ENCODE measurements around the gene TIGD2.

The TIGD2 gene

DNA sequence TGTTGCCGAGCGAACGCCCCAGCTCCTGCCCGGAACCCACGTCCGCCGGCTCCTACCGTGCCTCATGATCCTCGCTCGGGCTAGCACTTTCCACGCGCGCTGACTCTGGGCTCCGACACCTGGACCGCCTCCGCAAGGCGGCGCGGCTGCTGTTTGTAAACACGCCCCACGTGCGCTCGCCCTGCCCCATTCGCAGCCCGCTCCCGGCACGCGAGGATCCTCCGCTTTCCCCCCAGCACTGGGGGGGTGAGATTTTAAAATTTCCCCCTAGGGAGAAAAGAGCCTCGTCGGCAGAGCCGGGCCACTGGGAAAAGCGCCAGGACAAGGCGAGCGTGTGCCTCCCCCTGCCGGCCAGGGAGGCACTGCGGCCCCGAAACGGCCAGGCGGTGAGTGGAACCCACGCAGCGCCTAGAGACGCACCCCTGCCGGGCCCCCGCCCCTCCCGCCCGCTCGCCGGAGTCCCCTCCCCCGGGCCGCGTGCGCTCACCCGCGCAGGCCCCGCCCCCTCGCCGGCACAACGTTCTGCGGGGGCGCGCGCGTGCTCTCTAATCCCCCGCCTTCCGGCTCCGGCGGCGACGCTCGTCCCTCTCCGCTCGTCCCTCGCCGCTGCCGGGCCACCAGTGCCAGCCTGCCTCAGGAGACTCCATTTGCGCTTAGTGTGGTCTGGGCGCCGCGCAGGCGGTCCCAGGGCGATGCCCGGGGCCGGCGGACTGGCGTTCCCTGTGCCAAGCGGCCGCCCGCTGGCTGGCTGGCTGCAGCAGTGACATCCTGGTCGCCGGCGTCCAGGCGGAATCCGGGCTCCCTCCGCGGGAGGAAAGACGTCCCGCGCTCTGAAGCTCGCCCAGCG, at the start of gene TIGD2:
TIGD2 (plus strand) TSS at position 548 of the 847 bp plus-strand sequence. CDS start 1,442 bp downstream, outside the sequence.
- peak; percentile 43 to 92 (median 81) for DNase-seq

DNA sequence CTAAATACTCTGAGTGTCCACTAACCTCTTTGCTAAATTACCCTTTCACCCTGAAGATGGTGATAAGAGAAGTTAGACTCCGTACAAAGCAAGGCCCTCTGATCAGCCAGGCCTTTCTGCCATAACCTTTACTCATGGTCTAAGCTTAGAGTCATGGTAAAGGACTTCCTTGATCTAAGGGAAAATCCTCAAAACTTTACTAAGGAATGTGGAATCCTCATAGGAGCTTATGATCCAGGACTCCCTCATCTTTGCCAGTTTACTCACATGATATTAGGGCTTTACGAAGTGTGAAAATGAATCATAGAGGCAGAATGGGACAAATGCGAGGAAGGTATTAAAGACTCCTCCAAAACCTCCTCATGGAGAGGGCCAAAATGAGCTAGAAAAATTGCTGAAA, 46.5 kb upstream of the TIGD2 start:
- no peak for DNase-seq

DNA sequence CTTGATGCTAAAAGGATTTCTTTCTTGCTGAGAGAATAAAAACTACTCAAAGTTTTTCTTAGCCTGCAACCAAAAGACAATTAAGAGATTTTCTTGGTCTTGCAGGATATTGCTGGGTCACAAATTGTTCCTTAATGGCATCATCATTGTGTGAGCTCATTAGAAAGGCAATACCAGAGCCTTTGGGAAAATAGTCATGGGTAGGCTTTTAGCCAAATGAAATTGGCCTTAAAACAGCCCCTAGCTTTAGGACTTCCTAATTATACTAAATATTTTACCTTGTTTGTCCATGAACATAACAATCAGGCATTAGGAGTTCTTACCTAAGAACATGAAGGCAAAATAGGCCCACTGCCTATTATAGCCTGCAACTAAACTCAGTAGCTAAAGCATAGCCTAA, 43.9 kb upstream of the TIGD2 start:
- no peak for DNase-seq

DNA sequence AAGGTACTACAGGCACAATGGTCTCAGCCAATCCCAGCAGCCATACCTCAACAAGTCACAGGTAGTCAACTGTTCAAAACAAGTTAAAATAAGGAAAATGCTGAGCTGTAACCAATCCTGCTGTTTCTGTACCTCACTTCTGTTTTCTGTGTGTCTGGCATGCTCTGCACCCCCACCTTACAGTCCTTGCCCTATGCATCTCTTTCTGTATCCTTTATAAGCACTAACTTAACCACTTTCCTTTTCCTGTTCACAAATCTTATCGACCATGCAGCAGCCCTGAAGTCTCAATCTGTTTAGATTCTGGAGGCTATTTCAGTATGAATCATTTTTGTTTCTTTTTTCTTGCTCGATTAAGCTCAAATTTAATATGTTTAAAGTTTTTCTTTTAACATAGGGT, 41.9 kb upstream of the TIGD2 start:
- DNase-seq = no peak

GRCh38 chr4:89070041-89070440, 41.3 kb upstream of the TIGD2 start:
- DNase-seq = no peak

DNA sequence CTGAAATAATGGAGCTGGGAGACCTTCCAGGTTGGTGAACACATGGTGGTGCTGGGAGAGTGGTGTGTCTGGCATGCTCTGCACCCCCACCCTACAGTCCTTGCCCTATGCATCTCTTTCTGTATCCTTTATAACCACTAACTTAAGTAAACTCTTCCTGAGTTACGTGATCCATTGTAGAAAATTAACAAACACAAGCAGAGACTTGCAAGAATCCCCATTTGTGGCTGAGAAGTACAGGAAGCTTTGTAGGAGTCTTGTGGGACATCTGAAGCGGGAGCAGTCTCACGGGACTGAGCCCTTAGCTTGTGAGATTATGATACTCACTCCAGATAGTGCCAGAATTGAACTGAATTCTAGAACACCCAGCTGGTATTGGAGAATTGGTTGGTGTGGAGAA, 40.0 kb upstream of the TIGD2 start:
- DNase-seq = no peak

DNA sequence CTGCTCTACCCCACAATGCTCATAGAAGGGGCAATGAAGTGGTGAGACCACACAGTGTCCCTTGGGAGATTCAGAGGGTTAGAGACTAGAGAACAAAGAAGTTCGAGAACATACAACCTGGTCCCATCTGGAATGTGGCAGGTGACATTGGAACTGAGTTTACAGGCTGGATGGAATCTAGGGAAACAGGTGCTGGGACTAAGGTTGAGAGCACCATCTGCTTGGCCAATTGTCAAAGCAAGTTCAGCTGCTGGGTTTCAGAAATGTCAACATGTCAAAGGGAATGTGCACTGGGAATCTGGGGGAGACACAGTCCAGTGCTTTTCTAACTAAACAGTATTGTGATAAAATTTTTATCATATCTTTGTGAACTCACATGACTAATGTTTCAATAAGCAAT, 38.4 kb upstream of the TIGD2 start:
- no peak for DNase-seq

- DNase-seq = no peak
These were observed 33.6 kb upstream of the TIGD2 start for GRCh38 chr4:89077761-89078160.

DNA sequence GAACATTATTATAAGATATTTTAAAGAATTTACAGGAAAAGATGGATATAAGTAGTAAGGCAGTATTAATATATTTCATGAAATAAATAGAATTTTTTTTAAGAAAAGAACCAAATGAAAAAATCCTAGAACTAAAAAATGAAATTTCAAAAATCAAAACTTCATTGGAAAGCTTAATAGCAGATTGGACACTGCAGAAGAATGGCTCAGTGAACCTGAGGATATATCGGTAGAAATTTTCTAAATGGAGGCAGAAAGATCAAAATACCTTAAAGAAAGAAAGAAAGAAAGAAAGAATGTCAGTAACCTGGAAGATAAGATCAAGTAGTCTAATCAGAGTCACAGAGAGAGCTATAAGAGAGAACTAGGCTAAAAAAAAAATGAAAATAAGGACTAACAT, 33.0 kb upstream of the TIGD2 start:
- no peak for DNase-seq

DNA sequence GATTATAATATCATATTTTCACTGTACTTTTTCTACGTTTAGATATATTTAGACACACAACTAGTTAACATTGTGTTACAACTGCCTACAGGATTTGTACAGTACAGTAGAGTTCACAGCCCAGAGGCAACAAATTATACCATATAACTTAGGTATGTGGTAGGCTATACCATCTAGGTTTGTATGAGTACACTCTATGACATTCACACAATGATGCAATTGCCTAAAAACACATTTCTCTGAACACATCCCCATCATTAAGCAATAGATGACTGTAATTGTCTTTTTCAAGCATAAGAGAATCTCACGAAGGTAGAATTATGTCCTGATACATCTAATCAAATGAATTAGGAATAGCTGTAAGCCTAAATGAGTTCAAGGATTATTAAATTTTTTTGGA, 12.3 kb upstream of the TIGD2 start:
- no peak for DNase-seq

- no peak for DNase-seq
These were observed 11.9 kb upstream of the TIGD2 start for GRCh38 chr4:89099471-89099870.

DNA sequence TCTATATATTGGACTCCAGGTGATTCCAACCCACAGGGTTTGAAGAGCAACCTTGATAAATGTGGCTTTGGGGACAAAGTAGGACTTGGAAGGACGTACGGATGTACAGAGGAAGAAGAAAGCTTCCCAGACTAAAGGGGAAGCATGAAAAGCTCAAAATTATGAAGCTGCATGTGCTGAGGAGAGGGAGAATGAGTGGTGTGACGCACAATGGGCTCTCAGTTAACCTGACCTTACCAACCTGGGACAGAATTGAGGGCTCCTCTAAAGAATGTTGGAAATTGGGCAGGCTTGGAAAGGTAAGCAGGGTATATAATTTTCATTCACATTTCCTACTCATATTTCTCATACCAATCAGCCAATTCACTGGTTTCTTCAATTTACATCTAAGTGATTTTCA, 10.5 kb upstream of the TIGD2 start:
- DNase-seq = no peak

DNA sequence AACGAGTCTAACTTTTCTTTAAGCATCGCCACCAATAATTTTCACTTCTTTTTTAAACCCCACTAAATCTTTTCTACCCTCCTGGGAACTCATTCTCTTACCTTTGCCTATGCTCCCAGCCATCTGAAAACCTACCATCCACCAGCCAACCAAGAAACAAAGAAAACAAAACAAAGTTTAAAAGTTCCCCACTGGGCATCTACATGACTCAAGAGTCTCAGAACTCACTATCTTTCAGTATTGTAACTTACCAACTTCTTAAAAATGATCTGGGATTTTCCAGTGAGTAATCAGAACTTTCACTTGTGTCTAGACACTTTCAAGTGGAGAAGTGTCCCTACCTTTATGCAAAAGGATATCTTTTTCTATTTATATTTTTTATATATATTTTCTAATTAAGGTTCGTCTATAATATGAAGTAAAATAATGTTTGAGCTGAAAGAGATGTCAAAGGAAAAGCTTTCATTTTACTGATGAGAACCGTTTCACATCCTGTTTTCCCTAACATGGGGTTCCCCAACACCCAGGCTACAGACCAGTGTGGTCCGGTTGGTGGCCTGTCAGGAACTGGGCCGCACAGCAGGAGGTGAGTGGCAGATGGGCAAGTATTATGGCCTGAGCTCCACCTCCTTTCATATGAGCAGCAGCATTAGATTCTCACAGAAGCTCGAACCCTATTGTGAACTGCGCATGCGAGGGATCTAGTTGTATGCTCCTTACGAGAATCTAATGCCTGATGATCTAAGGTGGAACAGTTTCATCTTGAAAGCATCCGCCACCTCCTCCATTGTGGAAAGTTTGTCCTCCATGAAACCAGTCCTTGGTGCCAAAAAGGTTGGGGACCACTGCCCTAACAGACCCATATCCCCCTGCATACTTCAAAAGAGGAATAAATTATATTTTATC, 9.8 kb upstream of the TIGD2 start:
- DNase-seq = no peak

DNA sequence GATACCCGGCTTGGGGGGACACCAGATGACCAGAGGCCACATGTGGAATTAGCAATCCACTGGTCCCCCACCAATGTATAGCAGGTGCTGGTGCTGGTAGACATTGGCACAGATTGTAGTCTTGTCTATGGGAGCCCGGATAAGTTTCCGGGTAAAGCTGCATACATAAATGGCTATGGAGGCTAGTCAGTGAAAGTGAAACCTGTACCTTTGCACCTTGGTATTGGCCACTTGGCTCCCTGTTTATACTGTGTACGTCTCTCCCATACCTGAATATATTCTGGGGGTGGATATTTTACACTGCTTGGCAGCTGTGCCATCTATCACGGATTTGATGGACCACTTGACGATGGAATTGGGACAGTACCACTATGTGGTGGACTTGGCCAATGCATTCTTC, 5.6 kb upstream of the TIGD2 start:
- DNase-seq = no peak

DNA sequence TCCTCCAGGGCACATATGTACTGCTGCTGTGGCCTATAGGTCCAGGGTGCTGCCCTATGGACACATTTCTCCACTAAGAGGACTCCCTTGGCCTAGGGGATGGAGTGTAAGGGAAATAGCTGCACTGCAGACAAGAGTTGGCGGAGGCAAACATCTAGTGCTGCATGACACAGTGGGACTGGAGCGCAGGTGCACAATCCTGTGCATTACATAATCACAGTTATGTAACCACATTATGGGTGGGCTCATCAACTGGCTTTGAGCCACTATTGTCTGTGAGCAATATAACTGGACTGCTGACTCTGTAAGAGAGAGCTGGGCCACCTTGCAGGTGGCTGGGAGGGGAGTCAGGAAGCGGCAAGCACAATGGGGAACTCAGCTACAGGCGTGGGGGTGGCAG, 3.2 kb upstream of the TIGD2 start:
- no peak for DNase-seq

DNA sequence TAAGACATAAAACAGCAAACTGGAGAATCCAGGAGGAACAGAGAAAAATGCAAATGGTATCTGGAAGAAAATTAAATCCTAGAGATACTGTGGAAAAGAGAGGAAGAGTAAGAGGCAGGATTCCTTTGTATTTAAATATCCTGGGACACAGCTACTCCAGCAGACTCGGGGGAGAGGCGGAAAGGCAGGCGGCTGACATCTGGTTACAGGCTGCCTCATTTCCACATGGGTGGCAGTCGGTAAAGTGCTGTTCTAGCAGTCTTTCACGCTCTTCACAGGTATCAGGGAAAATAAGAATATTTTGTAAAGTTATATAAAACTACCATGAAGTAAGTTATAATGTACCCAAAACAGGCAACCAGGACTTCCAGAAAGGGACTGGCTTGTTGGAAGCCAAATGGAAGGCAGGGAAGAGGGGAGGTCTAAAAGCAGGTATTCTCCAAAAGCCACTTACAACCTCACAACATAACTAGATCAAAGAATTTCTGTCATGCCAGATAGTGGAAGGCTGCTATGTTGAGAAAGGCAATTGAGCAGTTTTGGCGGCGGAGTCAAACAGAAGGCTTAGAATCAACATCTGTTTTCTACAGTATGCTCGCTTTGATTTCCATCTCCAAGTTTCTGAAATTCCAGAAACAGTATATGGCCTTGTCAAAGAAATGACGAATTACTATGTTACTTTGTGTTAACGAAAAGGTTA, 1.3 kb upstream of the TIGD2 start:
- peak in 1 of 58 donors; percentile 9 for DNase-seq

DNA sequence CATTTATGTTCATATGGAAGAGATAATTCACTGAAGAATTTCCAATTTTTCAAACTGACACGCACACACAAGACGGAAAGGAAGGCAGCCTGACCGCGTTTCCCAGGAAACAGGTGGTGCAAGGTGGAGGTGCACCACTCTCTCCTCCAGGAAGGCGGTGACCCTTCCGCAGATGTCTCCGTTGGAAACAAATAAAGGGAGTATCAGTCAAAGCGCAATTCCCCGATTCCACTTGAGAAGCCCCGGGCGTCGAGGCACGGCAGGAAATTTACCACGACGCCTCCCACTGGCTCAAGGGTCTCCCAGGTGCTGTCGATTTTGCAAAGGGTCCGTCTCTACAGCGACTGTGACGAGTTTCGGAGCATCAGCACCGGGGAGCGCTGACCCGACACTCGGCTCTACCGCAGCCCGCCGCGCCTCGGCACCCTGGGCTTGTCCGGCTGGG, 770 bp upstream of the TIGD2 start:
- DNase-seq = peak in 1 of 58 donors; percentile 46

GRCh38 chr4:89111833-89112563, 665 bp downstream of the TIGD2 start:
- DNase-seq = no peak

- no peak for DNase-seq
These were observed 2.1 kb downstream of the TIGD2 start for GRCh38 chr4:89113415-89113814.

GRCh38 chr4:89114100-89114499, 2.8 kb downstream of the TIGD2 start:
- DNase-seq = no peak

DNA sequence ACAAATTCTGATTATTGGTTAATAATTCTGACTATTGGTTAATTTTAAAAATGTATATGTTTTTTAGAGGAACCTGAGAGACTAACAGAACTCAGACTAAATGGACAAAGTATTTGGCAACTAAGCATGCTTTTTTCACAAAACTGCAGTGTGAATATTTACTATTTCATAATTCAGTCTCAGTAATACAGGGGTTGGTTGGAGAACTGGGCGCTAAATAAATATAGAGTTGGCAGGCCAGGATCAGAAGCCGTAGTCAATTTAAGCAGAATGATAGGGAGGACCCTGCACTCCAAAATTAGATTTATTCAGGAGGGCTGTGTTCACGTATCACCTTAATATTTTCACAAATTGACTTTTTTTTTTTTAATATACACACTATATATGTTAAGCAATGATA, 5.8 kb downstream of the TIGD2 start:
- no peak for DNase-seq

Measured in anterior cingulate cortex (tissue), 58 donors.